HG02938 (cell line): ENCODE measurements around the gene TMX3.
A peak's percentile ranks its signal among the peaks of the same experiment; 100 is the strongest.

Experiments used
- ATAC-seq: cut with Tn5 transposase; IDR thresholded peaks from one replicate; pipeline ENCODE4 v1.9.1; 2021; ENCODE audit warnings: mild to moderate bottlenecking, moderate library complexity; ENCODE audit not compliant: unreplicated experiment

TMX3 gene, protein sequence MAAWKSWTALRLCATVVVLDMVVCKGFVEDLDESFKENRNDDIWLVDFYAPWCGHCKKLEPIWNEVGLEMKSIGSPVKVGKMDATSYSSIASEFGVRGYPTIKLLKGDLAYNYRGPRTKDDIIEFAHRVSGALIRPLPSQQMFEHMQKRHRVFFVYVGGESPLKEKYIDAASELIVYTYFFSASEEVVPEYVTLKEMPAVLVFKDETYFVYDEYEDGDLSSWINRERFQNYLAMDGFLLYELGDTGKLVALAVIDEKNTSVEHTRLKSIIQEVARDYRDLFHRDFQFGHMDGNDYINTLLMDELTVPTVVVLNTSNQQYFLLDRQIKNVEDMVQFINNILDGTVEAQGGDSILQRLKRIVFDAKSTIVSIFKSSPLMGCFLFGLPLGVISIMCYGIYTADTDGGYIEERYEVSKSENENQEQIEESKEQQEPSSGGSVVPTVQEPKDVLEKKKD

DNA sequence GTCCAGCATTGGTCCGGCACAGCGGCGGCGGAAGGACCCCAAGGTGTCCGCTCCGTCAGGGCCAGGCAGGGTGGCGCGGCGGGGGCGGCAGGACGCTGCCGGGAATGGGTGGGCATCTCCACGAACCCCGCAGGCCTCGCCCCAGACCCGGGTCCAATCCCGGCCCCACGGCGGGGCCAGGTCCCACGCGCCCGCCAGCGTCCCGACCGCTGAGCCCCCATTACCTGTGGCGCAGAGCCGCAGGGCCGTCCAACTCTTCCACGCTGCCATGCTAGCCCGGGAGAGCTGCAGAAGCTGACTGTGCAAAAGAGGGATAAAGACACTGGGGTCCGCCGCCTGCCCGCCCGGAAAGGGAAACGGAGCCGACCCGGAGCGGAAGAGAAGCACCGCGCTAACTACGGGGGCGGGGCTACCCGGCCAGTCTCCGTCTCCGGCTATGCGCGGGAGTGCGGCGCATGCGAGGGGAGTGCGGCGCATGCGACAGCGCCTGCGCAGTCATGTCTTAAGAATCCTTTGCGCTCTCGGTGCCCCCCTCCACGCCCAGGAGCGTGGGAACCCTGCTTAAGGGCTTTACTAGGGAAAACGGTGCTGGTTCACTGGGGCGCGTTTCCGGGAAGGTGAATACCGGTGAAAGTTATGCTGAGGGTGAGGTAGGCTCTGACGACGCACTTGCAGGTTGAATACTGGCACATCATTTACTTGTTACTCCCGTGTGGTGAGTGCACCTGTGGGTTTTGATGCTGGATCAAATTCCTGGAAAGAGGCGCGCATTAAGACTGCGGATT is at the start of gene TMX3:
TMX3 (minus strand) TSS at position 397 of the 785 bp plus-strand sequence; CDS start at position 270, 127 bp downstream.
- ATAC-seq, result peak; percentile 96

DNA sequence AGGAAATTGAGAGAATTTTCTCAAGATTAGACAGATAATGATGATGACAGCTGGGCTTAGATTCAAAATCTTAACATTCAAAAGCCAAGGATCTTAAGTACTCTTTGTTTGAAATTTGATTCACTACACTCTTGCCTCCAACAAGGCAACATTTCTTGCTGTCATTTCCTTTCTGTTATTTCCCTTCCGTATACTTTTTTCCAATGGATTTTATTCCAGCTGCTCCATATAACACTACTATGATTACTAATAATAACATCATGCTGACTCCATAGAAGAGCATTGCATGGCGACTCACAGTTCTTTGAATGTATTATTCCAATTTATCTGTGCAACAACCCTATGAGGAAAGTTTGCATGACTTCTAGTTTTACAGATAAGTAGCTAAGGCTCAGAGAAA is 49.1 kb upstream of the TMX3 start:
- no peak for ATAC-seq

DNA sequence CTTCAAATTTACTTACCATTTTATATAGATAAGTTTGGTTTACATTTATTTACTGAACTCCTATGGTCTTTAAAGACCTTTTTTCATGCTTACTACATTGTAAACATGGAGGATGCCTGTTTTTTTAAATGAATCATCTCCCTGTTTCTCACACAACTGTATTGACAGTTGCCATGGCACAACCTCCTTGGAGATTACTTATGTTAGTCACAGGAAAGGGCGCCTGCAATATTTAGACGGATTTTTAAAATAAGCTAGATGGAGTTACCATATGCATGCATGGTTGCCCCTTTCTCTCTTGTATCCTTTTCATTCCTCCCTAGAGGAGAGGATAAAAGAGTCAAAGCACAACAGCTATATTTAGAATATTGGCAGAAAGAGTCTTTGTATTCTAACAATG is 48.2 kb upstream of the TMX3 start:
- ATAC-seq, result no peak

DNA sequence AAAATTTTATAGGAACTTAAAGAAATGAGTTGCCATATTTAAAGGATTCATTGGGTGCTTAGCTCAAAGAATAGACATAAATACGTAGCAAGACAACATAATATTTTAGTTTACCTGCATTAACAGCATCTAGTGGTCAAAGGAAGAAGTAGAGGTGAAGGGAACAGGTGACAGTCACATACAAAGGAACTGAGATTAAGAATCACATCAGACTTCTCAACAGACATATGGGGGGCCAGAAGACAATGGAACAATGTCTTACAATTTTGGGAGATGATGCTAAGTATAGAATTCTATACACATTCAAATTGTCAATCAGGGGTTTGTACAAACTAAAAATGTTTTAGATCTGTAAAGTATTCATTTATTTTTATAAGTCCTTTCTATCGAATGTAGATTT is 44.4 kb upstream of the TMX3 start:
- ATAC-seq, result no peak

DNA sequence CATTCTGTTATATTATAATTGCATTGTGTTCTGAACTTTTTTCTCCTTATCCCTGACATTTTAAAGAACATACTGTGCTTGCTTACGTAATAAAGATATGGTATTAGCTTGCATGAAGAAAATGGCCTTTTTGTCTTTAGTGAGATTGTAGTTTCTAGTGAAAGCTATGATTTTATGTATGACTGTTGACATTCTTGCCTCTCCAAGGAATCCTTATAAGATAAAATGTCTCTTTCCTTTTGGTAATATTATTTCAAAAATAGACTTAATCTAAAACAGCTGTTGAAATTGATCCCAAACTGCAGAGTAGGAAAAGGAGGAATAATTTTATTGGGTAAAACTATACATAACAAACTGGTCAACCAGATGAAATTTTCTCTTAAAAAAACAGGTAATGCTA is 42.2 kb upstream of the TMX3 start:
- ATAC-seq, result no peak

DNA sequence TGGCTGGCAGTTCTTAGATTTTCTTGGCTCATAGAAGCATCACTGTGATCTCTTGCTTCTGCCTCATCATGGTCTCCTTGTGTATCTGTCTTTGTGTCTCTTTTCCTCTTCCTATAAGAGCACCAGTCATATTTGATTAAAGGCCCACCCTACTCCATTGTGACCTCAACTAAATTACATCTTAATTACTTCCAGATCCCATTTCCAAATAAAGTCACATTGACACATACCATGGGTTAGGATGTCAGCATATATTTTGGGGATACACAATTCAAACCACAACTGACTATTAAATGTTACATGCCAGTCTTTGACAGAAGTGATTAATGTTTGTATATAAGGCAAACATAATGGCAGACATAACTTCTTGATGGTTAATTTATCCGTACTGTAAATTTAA is 27.3 kb upstream of the TMX3 start:
- no peak for ATAC-seq

DNA sequence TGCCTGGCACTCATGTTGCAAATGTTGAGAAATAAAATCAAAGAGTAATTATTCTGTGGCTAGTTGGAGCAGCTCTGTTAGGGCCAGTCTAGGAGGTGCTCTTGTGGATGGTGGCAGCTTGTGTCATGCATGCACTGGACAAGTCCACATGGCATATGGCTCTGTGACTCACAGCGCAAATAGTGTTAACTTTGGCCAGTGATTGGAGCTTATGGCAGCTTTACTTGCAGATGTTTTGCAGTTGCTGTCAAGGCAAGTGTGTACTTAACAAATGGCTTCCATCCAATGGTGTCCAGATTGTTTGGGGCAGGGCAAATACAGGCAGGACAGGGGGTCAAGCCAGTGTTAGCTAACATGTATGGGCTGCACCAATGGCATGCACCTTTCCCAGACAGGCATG is 26.1 kb upstream of the TMX3 start:
- no peak for ATAC-seq

DNA sequence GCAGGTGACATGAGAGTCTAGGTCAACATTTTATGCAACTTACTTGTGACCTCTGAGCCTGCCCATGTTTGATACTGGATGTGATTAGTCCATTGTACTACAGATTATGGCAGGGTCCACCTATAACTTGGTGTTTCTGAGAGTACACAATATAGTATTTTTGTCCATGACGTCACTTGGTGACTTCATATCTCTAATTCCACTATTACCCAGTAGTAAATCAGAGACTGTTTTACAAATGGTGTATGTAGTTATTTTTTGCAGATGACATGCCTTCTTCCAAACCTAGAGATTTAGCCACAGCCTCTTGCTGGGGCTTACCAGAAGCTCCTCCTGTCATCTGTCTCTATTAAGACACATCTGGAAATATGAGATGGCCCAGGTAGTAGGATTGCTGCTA is 24.6 kb upstream of the TMX3 start:
- no peak for ATAC-seq

DNA sequence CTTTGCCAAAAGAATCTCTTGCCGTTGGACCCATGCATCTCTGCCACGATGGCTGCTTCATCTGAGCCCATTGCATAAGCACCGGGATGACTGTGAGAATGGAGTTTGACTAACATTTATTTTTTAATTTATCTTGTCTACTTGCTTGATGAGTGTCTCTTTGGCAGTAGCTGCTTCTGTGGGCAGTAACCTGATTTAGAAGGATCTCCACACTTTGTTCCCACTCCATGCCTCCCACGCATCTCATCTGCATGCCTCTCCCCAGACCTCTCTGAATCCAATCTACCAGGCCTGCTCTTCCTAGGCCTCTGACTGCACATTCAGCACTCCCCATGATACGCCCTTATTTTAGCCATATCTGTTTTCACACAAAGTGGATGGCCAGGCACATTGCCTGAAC is 23.7 kb upstream of the TMX3 start:
- no peak for ATAC-seq

DNA sequence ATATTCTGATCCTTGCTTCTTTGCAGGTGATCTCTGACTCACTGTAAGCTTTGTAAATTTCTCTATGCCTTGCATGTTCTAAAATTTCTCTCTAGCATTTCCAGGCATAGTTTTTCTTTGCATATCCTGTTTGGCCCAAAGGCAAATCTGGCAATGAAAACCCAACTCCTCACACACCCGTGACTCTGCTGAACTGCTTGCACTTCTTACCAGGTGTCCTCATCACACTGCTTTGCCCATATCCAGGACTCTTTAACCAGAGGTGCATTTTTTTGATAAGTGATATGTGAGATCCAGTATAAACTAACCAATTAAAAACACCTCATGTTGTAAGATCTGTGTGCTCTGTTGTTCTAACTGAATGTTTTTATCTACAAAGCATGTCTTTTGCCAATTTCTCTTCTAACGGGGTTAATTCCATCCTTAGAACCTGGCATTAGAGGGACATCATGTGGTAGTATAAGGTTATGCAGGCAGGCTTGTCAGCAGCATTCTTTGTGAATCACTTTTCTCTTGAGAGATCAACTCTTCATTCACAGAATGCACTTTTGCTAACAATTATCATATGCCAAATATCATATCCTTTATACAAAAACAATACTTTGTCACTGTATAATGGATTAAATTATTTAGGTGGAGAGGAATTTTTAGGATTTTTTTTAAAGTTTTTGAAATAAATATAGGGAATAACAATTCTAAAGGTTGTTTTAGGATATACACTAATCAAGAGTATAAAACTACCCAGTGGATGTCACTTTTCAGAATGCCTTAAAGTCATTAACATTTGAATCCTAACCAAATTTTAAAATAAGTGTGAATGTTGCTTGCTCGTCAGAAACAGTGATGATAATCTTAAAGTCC is 20.8 kb upstream of the TMX3 start:
- ATAC-seq, result peak; percentile 87

DNA sequence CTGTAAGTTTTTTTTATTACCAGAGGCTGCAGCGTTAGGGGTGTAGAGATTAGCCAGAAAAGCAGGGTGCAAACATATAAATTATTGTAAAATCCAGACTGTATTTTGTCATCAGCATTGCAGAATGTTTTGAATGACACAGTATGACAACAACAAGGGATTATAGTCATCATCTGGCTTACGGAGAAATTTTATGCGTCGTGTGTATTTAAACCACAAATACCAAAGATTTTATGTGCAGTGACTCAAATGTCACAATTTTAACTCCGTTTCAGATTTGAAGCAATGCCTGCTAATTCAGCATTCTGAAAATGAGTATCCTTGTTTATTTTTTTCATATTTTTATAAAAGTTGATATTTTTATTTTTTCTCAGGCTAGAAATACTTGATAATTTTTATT is 19.4 kb upstream of the TMX3 start:
- ATAC-seq, result no peak

DNA sequence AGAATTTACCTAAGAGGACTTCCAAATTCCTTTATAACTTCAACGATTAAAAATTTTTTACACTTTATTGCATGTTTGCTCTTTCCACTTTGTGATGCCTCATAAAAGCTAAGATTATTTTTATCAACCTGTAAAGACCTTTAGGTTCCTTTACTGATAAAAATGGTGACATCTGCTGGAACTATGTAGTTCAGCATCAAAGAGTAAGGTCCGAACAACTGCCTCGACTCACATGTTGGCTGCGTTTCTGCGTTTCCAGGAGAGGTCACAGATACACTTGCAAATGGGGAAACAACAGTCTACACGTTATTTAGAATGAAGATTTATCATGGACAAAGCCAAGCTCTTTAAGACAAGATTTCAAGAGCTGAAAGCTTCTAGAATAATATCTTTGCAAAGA is 18.8 kb upstream of the TMX3 start:
- no peak for ATAC-seq

DNA sequence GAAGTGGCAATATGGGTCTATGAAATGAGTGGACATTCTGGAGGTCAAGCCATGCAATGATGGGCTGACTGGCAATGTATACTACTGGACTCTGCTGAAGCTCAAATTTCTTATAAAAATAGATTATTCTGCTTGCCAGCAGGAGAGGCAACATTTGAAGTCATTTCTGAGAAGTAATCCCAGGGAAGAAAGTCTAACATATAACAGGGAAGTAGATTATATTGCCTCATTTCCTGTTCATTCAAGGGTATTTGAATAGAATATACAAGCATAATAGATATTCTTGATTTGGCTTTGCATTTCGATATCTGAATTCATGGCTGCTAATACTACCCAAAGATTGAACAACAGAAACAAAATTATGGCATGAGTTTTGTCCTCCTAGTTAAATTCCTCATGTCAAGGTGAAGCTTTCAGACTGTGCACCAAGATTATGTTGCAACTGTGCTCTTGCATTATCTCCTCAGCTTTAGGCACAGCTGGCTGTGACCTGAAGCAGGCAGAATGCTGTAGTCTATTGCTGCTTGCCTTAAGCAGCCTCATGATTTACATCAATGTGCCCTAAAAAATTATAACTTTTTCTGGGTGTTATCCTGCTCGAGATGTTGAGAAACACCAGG is 13.3 kb upstream of the TMX3 start:
- ATAC-seq, result no peak

DNA sequence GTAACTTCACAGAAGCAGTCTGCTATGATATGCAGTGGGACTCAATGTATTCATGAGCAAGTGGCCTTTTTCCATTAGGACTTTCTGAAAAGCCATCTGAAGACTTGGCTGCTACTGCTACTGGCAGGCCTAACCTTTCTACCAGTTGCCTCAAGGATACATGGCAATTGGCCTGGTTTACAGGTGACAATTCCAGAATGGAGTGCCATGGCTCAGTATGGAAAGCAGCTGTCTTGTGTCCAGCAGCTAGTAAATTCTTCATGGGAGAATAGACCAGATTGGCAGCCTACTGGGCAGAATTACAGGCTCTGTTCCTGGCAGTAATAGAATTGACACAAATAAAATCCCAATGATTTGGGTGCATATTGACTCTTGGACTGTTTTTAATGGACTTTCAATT is 12.6 kb upstream of the TMX3 start:
- ATAC-seq, result no peak

DNA sequence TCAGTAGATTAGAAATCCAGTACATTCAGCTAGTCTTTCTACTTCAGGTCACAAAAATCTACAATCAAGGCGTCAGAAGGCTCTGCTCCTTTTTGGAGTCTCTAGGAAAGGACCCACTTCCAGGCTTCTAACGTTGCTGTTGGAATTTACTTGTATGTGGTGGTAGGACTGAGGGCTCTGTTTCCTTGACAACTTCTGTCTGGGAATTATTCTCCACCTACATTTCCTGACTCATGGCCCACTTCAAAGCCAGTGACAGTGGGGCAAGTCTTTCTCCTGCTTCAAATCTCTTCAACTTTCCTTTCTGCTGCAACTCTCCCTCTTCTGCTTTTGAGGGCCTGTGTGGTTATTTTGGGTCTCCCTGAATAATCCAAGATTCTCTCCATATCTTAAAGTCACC is 10.4 kb upstream of the TMX3 start:
- ATAC-seq, result no peak

DNA sequence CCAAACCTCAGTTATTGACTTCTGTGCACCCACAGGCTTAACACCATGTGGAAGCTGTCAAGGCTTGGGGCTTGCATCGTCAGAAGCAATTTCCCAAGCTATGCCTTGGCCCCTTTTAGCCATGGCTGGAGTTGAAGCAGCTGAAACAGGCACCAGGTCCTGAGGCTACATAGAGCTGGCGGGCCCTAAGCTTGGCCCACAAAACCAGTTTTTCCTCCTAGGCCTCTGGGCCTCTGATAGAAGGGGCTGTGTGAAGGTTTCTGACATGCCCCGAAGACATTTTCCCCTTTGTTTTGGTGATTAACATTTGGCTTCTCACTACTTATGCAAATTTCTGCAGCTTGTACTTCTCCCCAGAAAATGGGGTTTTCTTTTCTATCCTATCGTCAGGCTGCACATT is 9.1 kb upstream of the TMX3 start:
- ATAC-seq, result no peak

DNA sequence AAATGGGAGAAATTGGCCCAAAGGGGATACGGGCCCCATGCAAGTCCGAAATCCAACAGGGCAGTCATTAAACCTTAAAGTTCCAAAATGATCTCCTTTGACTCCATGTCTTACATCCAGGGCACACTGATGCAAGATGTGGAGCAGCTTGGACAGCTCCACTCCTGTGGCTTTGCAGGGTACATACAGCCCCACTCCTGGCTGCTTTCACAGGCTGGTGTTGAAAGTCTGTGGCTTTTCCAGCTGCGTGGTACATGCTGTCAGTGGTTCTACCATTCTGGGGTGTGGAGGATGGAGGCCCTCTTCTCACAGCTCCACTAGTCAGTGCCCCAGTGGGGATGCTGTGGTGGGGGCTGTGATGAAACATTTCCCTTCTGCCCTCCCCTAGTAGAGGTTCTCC is 8.6 kb upstream of the TMX3 start:
- no peak for ATAC-seq

DNA sequence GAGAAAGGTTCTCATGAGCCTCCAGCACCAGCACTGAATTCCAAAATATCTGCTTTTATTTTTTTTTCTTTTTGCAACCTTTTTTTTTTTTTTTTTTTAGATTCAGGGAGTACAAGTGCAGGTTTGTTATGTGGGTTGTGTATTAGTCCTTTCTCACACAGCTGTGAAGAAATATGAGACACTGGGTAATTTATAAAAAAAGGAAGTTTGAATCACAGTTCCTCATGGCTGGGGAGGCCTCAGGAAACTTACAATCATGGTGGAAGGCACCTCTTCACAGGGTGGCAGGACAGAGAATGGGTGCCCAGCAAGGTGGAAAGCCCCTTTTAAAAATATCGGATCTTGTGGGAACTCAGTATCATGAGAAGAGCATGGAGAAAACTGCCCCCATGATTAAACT is 7.9 kb upstream of the TMX3 start:
- no peak for ATAC-seq

DNA sequence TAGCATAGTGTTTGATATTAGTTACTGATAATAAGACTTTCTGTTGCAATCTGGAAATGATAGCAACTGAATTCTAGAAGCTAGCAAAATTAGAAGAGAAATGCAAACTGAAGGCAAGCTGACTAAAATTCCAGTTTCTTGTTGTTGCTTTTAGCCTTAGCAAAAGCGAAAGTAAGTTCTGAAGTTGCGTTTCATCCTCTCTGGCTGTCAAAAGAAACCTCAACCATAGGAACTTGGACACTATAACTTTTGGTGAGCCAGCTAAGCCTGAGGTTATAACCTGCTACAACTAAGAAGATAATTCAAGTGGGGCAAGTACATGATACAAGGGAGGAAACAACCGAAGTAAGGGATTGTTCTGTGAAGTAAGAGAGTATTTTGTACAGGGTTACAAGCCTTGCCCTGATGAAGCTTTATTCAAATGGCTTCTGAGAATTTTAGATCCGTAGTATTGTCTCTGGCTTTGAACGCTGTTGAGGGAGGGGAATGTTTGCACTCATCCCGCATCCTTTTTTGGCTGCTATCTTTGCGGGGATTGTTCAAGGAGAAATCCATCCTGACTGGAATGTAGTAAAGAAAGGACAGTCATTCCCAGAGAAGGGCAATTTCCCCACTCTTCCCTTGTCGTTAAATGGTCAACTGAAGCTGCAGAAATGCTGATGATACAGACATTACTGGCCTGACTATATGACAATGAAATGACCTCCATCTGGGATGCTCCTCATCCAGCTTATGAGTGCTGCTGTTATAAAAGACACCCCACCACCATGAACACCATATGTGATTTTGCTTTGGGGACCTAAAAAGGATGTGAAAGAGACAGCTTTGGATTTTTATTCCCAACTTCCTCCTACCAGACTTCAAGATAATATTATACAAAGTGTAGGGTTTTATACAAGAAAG is 7.0 kb upstream of the TMX3 start:
- peak; percentile 90 for ATAC-seq

DNA sequence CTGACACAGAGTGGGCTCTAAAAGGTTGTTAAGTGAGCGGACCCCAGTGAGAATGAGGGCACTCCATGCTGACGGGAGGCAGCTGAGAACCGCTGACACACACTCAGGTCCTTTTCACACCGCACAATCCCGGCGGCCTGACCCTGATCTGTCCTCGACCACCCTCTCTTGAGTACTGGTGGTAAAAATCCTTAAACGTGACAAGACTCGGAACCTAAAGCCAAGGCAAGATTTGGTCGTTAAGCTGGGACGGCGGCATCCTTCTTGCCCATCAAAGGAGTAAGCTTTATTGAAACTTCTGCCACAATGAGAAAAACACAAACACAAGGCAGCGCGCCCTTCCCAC is 569 bp downstream of the TMX3 start:
- peak; percentile 9 for ATAC-seq
